ENCODE results near the gene CX3CL1.
"Not testable (repeated sequence)": the region's sequence is repeated elsewhere in the genome, so short reads cannot be mapped to it uniquely, and the experiment has no call there.

CX3CL1 gene

DNA sequence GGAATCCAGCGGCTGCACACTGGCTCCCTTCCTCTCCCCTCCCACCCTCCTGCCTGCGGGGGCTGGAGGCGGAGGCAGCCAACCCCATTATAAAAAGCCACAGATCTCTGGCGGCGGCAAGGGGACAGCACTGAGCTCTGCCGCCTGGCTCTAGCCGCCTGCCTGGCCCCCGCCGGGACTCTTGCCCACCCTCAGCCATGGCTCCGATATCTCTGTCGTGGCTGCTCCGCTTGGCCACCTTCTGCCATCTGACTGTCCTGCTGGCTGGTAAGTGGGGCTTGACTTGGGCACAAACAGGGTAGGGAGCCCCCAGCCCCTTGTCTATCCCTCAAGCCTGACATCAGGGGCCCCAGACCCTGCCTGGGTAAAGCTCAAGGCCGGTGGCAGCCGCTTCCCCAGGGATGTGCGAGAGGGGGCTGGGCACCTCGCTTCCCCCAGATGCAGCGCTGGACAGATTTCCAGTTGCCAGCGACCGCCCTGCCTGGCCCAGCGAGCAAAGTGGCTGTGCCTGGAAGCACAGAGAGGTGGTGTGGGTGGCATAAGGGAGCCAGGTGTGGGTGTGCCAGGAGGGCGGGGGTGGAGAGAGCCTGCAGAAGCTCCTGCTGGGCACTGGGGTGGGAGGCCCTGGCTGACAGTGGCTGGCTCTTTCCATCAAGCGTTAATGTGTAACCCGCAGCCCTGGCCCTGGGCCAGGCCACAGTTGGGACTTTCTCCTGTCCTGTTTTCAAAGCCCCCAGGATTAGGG is at the start of gene CX3CL1:
CX3CL1 (plus strand) TSS at position 119 of the 745 bp plus-strand sequence; CDS start at position 198, 79 bp downstream.
- no peak for DNase-seq (ENCODE audit: low read depth, low spot score)

DNA sequence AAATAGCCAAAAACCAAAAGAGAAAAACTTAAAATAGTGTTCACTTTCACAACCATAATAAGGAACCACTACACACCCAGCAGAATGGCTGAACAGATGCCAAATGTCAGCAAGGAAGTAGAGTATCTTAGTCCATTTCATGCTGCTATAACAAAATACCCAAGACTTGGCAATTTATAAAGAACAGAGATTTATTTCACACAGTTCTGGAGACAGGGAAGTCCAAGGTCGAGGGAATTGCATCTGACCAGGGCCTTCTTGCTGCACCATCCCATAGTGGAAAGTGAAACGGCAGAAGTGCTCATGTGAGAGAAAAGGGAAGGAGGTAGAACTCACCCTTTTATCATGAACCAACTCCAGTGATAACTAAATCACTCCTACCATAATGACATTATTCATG is 47.5 kb upstream of the CX3CL1 start:
- no peak for DNase-seq (ENCODE audit: low read depth, low spot score)

DNA sequence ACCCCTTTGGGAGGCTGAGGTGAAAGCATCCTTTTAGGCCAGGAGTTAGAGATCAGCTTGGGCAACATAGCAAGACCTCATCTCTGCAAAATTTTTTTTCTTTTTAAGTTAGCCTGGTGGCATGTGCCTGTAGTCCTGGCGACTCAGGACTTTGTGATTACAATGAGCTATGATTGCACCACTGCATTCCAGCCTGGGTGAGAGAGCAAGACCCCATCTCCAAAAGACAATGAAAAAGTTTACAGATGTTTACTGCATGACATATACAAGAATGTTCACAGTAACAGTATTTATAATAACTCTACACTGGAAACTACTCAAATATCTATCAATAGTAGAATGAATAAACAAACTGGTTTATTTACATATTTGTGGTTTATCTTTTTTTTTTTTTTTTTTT is 46.8 kb upstream of the CX3CL1 start:
- no peak for DNase-seq (ENCODE audit: low read depth, low spot score)

DNA sequence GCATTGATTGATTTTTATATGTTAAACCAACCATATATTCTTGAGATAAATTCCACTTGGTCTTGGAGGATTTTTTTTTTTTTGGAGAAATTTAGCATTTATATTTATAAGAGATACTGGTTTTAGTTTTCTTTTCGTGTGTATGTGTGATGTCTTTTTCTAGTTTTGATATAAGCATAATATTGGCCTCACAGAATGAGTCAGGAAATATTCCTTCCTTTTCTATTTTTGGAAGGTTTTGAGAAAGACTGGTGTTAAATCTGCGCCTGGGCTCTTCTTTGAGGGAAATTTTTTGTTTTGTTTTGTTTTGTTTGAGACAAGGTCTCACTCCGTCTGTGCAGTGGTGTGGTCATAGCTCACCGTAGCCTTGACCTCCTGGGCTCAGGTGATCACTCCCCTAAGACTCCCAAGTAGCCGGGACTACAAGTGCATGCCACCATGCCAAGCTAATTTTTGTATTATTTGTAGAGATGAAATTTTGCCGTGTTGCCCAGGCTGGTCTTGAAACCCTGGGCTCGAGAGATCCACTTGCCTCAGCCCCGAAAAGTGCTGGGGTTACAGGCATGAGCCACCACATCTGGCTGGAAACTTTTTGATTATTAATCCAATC is 42.5 kb upstream of the CX3CL1 start:
- DNase-seq (ENCODE audit: low read depth, low spot score): no peak

DNA sequence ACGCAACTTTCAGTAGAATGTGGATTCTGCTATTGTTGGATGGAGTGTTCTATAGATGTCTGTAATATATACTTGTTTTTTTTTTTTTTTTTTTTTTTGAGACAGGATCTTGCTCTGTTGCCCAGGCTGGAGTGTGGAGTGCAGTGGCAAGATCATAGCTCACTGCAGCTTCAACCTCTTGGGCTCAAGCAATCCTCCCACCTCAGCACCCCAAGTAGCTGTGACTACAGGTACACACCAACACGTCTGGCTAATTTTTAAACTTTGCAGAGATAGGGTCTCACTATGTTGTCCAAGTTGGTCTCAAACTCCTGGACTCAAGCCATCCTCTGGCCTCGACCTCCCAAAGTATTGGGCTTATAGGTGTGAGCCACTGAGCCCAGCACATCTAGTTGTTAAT is 40.9 kb upstream of the CX3CL1 start:
- DNase-seq (ENCODE audit: low read depth, low spot score): no peak

DNA sequence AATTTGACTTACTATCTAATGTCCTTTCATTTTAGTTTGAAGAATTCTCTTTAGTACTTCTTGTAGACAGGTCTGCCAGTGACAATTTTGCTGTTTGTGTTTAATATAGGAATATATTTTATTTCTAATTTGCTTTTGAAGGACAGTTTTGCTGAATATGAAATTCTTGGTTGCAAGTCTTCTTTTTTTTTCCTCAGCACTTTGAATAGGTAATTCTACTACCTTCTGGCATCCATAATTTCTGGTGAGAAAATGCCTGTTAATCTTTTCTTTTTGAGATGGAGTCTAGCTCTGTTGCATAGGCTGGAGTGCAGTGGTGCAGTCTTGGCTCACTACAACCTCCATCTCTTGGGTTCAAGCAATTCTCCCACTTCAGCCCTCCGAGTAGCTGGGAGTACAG is 38.9 kb upstream of the CX3CL1 start:
- DNase-seq (ENCODE audit: low read depth, low spot score): no peak

DNA sequence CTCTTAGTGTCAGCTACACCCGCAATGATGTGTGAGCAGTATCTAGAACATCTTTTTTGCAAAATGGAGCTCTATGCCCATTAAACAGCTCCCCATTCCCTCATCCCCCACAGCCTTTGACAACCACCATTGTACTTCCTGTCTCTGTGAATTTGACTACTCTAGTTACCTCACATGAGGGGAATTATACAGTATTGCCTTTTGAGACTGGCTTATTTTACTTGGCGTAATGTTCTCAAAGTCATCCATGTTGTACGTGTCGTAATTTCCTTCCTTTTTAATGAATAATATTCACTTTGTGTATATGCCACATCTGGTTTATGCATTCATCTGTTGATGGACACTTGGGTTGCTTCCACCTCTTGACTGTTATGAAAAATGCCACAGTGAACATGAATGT is 36.9 kb upstream of the CX3CL1 start:
- no peak for DNase-seq (ENCODE audit: low read depth, low spot score)

DNA sequence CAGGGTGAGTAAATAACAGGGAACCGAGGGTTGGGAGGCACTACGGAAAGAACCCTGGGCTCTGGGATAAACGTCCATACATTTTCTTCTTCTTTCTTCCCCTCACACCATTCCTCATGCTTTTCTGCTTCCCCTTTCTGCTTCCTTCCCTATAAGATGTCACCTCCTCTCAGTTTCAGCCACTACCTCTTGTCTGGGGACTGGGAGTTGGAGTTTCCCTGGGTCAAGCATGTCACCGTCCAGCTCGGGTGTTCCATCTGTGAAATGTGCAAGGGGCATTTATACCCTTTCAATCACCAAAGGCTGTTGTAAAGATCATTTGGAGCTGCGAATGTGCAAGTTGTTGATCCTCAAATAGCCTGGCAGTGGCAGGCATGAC is 31.2 kb upstream of the CX3CL1 start:
- DNase-seq (ENCODE audit: low read depth, low spot score): no peak

DNA sequence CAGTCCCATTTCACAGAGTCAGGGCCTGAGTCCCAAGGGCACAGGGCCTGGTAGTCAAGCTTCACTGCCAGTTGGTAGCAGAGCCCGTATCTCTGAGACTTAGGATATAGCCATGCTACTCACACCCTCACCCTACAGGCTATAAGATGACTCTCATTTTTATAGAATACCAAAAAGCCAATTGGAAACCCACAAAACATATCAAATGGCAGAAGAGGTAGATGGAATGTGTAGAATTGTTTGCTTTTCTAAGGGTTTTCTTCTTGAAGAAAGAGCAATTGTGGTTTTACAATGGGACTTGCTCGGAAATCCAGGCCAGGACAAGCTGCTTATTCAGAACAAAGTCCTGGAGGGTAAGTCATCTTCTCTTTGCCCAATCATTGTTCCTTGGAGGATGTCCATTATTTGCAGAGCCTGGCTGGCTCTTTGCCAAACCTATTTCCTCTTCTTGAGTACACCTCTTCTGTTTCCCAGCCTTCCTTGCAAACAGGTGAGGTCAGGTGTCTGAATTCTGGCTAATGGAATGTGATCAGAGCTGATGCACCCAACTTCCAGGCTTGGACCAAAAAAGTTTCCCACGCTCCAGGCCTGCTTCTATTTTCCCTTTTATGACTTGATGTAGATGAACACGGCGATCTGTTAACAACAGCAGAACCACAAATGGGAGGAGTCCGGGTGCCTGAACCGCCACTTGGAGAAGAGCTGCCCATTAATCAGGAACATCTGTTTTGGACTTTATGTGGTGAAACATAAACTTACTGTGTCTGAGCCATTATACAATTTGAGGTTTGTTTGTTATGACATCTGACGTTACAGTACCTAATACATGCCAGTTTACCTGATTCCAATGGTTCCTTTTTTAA is 30.6 kb upstream of the CX3CL1 start:
- DNase-seq (ENCODE audit: low read depth, low spot score): peak; percentile 59

DNA sequence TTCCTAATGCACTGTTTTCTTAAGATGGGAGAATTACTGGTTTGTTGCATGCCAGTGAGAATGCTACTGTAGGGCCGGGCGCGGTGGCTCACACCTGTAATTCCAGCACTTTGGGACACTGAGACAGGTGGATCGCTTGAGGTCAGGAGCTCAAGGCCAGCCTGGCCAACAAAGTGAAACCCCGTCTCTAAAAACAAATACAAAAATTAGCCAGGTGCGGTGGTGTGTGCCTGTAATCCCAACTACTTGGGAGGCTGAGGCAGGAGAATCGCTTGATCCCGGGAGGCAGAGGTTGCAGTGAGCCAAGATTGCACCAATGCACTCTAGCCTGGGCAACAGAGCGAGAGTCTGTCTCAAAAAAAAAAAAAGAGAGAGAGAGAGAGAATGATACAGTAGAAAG is 29.7 kb upstream of the CX3CL1 start:
- DNase-seq (ENCODE audit: low read depth, low spot score): not testable (repeated sequence)

DNA sequence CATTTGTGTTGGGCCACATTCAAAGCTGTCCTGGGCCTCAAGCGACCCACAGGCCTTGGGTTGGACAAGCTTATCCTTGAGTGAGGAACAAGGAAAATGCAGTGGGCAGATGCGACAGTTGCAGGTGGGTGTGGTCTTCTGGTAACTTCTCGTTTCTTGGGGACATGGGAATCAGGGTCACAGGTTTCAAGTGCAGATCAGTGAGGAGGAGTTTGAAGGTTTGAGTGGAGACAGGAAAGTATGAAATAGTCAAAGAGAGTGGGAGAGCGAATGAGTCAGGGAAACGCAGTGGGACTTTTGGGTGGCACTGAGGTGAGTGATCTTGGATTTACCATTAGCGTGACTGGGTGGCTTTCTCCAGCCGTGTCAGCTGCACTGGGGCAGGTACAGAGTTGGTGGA is 29.1 kb upstream of the CX3CL1 start:
- no peak for DNase-seq (ENCODE audit: low read depth, low spot score)

DNA sequence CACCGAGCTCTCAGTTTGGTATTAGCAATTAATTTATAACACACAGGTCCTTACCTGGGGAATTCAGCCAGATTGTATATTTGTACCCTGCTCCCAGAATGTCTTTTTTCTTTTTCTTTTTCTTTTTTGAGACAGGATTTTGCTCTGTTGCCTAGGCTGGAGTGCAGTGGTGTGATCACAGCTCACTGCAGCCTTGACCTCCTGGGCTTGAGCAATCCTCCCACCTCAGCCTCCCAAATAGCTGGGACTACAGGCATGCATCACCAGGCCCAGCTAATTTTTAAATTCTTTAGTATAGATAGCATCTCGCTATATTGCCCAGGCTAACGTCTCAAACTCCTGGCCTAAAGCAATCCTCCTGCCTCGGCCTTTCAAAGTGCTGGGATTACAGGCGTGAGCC is 28.2 kb upstream of the CX3CL1 start:
- DNase-seq (ENCODE audit: low read depth, low spot score): not testable (repeated sequence)

DNA sequence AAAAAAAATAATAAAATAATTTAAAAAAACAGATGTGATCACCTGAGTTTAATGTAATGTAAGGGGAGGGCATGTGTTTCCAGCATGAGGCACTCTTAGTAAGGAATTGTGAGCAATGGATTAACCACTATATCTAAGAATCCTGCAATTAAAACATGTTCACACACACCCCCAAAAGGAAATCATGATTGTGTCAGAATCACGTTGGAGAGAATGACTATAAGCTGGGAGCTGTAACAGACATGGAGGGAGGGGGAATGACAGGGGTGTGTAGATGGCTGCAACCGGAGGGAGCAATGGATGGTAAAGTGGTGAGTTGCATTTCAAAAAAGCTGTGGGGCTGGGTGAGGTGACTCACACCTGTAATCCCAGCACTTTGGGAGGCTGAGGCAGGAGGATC is 27.3 kb upstream of the CX3CL1 start:
- no peak for DNase-seq (ENCODE audit: low read depth, low spot score)

DNA sequence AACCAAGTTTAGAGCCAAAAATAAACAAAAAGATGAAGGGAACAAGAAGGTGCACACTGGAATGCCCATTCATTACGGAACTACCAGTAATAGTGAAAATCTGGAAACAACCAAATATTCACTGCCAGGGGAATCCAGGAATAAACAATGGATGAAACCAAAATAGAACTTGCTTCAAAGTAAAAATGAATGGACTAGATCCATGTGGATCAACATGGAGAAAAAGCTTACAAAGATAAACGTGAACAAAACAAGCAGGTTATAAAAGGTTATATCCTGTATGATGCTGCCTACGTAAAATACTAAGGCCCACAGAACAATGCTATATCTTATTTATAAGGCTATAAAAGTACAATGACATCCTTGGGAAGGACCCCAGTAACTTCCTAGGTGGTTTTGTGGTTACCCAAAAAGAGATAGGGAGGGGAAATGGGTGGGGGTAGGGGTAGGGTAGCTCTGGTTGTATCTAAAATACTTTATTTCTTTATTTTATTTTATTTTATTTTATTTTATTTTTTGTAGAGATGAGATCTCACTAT is 26.6 kb upstream of the CX3CL1 start:
- no peak for DNase-seq (ENCODE audit: low read depth, low spot score)

DNA sequence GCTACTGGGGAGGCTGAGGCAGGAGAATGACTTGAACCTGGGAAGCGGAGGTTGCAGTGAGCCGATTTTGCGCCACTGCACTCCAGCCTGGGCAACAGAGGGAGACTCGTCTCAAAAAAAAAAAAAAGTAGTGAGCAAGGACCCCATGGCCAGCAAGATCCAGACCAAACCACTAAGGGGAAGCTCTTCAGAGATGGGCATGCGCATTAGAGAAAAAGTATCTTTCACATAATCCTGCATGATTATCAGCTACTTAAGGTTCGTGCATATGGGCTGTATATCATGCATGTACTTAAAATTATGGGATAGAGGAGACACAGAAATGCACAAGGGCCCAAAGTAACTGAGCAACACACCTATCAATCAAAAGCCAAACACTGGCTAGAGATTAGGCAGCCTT is 24.4 kb upstream of the CX3CL1 start:
- DNase-seq (ENCODE audit: low read depth, low spot score): no peak

DNA sequence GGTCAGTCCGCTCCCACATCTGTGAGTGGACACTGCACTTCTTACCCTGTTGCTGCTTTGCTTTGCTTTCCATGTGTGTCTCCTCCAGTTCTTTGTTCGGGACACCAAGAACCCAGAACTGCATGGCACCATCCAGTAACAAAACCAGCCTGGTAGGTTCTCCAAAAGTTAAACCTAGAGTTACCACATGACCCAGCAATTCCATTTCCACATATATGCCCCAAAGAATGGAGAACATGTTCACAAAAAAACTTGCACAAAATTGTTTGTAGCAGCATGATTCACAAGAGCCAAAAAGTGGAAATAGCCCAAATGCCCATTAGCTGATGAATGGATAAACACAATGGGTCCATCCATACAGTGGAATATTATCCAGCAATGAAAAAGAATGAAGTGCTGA is 24.0 kb upstream of the CX3CL1 start:
- no peak for DNase-seq (ENCODE audit: low read depth, low spot score)

DNA sequence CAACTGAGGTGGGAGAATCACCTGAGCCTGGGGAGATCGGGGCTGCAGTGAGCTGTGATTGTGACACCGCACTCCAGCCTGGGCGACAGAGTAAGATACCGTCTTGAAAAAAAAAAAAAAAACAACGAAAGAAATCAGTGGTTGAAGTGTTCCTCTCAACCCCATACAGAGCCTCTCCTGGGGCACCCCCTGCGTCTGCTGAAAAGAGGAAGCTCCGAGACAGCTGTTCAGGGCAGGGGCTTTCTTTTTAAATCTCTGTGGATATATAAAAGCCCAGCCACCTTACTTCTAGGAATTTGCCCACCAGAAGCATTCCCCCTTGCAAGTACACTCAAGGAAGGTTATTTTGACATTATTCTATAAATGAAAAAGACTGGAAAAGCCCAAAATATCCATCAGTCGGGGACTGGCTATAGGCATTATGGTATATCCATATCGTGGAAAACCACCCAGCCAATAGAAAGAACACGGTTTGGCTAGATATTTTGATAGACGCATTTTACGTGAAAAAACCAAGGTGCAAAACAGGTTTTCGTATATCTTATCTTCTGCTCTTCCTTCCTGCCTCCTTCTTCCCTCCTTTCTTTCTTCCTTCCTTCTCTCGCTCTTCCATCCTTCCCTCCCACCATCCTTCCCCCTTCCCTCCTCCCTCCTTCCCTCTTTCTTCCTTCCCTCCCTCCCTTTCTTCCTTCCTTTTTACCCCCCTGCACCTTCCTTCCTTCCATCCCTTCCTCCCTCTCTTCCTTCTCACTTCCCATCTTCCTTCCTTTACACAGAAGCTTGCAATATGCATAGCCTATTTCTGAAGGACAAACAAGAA is 22.9 kb upstream of the CX3CL1 start:
- DNase-seq (ENCODE audit: low read depth, low spot score): no peak

DNA sequence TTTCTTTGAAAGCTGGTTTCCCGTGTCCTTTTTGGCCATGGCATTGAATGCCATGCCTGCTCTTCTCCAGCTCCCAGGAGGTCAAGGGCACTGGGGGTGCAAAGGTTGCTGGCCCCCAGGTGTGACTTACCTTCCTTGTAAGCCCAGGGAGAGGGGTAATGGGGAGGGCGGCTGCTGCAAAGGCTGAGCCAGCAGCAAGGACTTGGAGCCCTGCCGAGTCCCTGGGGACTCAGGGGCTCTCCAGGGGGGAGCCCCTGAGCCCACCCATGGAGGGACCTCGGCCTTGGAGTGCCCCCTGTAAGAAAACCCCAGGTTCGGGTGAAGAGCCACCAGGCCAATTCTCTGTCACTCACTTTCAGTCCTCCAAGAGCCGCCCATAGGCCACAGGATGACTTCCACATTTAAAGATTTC is 19.6 kb upstream of the CX3CL1 start:
- no peak for DNase-seq (ENCODE audit: low read depth, low spot score)

DNA sequence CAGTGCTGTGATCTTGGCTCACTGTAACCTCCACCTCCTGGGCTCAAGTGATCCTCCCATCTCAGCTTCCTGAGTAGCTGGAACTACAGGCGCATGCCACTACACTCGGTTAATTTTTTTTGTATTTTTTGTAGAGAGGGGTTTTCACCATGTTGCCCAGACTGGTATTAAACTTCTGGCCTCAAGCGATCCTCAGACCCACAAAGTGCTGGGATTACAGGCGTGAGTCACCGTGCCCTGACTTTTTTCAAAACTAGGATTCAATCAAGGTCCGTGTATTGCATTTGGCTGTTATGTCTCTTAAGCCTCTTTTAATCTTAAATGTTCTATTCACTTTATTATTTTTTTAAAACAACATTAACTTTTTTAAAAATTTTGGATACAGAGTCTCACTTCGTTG is 18.0 kb upstream of the CX3CL1 start:
- no peak for DNase-seq (ENCODE audit: low read depth, low spot score)

DNA sequence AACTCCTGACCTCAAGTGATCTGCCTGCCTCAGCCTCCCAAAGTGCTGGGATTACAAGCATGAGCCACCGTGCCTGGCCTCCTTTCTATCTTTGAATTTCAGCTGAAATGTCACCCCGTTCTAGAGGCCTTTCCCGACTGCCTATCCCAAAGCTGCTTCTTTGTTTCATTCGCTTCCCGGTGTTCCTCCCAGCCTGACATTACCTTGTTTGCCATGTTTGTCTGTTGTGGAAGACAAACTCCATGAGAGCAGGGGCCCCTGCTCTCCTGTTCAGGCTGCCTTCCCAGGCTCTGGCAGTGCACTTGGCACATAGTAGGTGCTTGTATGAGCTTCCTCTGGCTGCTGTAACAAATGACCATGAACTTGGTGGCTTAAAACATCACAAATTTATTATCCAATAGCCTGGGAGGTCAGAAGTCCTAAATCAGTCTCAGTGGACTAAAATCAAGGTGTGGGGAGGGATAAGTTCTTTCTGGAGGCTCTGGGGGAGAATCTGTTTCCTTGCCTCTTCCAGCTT is 16.3 kb upstream of the CX3CL1 start:
- DNase-seq (ENCODE audit: low read depth, low spot score): no peak

DNA sequence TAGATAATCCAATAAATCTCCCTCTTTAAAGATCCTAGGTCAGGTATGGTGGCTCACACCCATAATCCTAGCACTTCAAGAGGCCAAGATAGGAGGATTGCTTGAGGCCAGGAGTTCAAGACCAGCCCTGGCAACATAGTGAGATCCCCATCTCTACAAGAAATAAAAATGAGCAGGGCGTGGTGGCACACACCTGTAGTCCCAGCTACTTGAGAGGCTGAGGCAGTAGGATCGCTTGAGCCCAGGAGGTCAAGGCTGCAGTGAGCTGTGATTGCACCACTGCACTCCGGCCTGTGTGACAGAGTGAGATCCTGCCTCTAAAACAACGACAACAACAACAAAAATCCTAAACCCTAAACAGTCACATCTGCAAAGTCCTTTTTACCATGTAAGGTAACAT is 15.7 kb upstream of the CX3CL1 start:
- no peak for DNase-seq (ENCODE audit: low read depth, low spot score)

All from smooth muscle cell of the brain vasculature (primary cell).